Smooth muscle cell (in vitro differentiated cells): Measurements from ENCODE around the gene GPX5. TPM values are rescaled to one million over a fixed set of nuclear protein-coding genes. Genes with fewer than 3 reads are reported as not detected.

Experiments used
- DNase-seq: peaks from one replicate; lab custom pipeline; 2025; ENCODE audit not compliant: unreplicated experiment; lab: John Stamatoyannopoulos, UW
- H2AFZ ChIP-seq: fragments of 200-600 bp; sonication (generic); 2 replicates; pipeline ENCODE4 v1.6.0; 2016; ENCODE audit warnings: antibody characterized with exemption, low read depth, mild to moderate bottlenecking
- H3F3A ChIP-seq: fragments of 200-600 bp; sonication (generic); 2 replicates; pipeline ENCODE4 v1.6.0; 2017; ENCODE audit warnings: antibody characterized with exemption, low read depth
- H3K27ac ChIP-seq: fragments of 200-600 bp; sonication (generic); 2 replicates; pipeline ENCODE4 v1.5.1; 2016; ENCODE audit warnings: low read depth, mild to moderate bottlenecking
- H3K27me3 ChIP-seq: fragments of 200-600 bp; sonication (generic); 2 replicates; pipeline ENCODE4 v1.6.1; 2016; ENCODE audit warnings: low read depth, mild to moderate bottlenecking
- H3K36me3 ChIP-seq: fragments of 200-600 bp; sonication (generic); 2 replicates; pipeline ENCODE4 v1.5.1; 2016; ENCODE audit warnings: low read depth
- H3K4me1 ChIP-seq: fragments of 200-600 bp; sonication (generic); 2 replicates; pipeline ENCODE4 v1.5.1; 2016; ENCODE audit warnings: low read depth
- H3K4me2 ChIP-seq: fragments of 200-600 bp; sonication (generic); 2 replicates; pipeline ENCODE4 v1.6.0; 2016; ENCODE audit warnings: mild to moderate bottlenecking
- H3K4me3 ChIP-seq: fragments of 200-600 bp; sonication (generic); 2 replicates; pipeline ENCODE4 v1.5.1; 2016; ENCODE audit warnings: mild to moderate bottlenecking
- H3K79me2 ChIP-seq: fragments of 200-600 bp; sonication (generic); 2 replicates; pipeline ENCODE4 v1.6.0; 2016; ENCODE audit warnings: low read depth, mild to moderate bottlenecking
- H3K9ac ChIP-seq: fragments of 200-600 bp; sonication (generic); 2 replicates; pipeline ENCODE4 v1.6.0; 2016; ENCODE audit warnings: low read depth
- H3K9me3 ChIP-seq: fragments of 200-600 bp; sonication (generic); replicated peaks from 2 replicates; pipeline ENCODE4 v1.5.1; 2016; ENCODE audit warnings: low read depth
- H4K20me1 ChIP-seq: fragments of 200-600 bp; sonication (generic); 2 replicates; pipeline ENCODE4 v1.6.0; 2016; ENCODE audit warnings: low read depth
- CTCF ChIP-seq: fragments of 200-600 bp; sonication (generic); IDR thresholded peaks from 2 replicates; pipeline ENCODE4 v1.5.1; 2017; ENCODE audit warnings: borderline replicate concordance, mild to moderate bottlenecking, antibody characterized with exemption; ENCODE audit not compliant: insufficient read depth, poor library complexity, severe bottlenecking
- WGBS: methylation state at CpG from one replicate; pipeline ENCODE4 v1.1.7; 2016; ENCODE audit warnings: low lambda C conversion rate; 5-methylcytosine and 5-hydroxymethylcytosine counted together
- polyA plus RNA-seq: library from polyadenylated mRNA; unstranded; fragments of >200 nt; fragmentation: Nextera tagmentation; extraction: Ambion mirVana; gene quantifications from 2 replicates; pipeline ENCODE4 v1.2.1, GENCODE V29; 2016
- total RNA-seq: library from RNA; depleted of rRNA; stranded (reverse); fragments of >200 nt; gene quantifications from 2 replicates; pipeline ENCODE4 v1.2.3, GENCODE V29; 2014

The GPX5 gene
- total and polyA plus RNA-seq, 2 experiments from 2014 or later, result 9.5 to 12.8 TPM

GRCh38 chr6:28568515-28569108 is 42.9 kb downstream of the GPX5 start:
- H3K4me2 ChIP-seq, result no peak overlapping the region
- H3K4me3 ChIP-seq, result no peak overlapping the region
- H3K9ac ChIP-seq, result no peak overlapping the region
- H3K4me1 ChIP-seq, result peaks cover 7% of the 10 kb centered on the region
- WGBS, result 96% methylated on average over 4 of the region's 4 CpGs
- H3F3A ChIP-seq, result no peaks in the 10 kb centered on the region
- H2AFZ ChIP-seq, result no peak overlapping the region
- peaks cover 5% of the 10 kb centered on the region for H3K36me3 ChIP-seq
- no peak for DNase-seq
- no peaks in the 10 kb centered on the region for H3K9me3 ChIP-seq
- no peak for TF ChIP-seq CTCF
- no peaks in the 10 kb centered on the region for H4K20me1 ChIP-seq
- H3K27me3 ChIP-seq, result peaks cover 17% of the 10 kb centered on the region
- H3K79me2 ChIP-seq, result no peaks in the 10 kb centered on the region
- no peak overlapping the region for H3K27ac ChIP-seq

GRCh38 chr6:28569748-28570147 is 44.1 kb downstream of the GPX5 start:
- Histone ChIP-seq H4K20me1 (no peaks in the 10 kb centered on the region), H3K27ac (no peak overlapping the region), H3K4me1 (no peaks in the 10 kb centered on the region), H3K4me3 (no peak overlapping the region), H3K4me2 (no peak overlapping the region), H3K27me3 (peaks cover 6% of the 10 kb centered on the region), H3K9ac (no peak overlapping the region), H3F3A (no peaks in the 10 kb centered on the region), H3K36me3 (peaks cover 5% of the 10 kb centered on the region), H3K9me3 (no peaks in the 10 kb centered on the region), H3K79me2 (no peaks in the 10 kb centered on the region), H2AFZ (no peak overlapping the region)
- DNase-seq, result no peak
- no peak for TF ChIP-seq CTCF
- WGBS, result 69% methylated on average over 2 of the region's 2 CpGs

- H3K9me3 ChIP-seq, result no peaks in the 10 kb centered on the region
- no peaks in the 10 kb centered on the region for H4K20me1 ChIP-seq
- H3K4me3 ChIP-seq, result no peak overlapping the region
- H3K9ac ChIP-seq, result no peak overlapping the region
- H3K27ac ChIP-seq, result no peak overlapping the region
- TF ChIP-seq CTCF, result no peak
- H3K4me2 ChIP-seq, result no peak overlapping the region
- H3K27me3 ChIP-seq, result no peaks in the 10 kb centered on the region
- no peak for DNase-seq
- no peaks in the 10 kb centered on the region for H3K36me3 ChIP-seq
- H3K79me2 ChIP-seq, result no peaks in the 10 kb centered on the region
- H3F3A ChIP-seq, result no peaks in the 10 kb centered on the region
- peaks cover 8% of the 10 kb centered on the region for H3K4me1 ChIP-seq
- H2AFZ ChIP-seq, result no peak overlapping the region
Observed at GRCh38 chr6:28580475-28580874, 54.8 kb downstream of the GPX5 start.

DNA sequence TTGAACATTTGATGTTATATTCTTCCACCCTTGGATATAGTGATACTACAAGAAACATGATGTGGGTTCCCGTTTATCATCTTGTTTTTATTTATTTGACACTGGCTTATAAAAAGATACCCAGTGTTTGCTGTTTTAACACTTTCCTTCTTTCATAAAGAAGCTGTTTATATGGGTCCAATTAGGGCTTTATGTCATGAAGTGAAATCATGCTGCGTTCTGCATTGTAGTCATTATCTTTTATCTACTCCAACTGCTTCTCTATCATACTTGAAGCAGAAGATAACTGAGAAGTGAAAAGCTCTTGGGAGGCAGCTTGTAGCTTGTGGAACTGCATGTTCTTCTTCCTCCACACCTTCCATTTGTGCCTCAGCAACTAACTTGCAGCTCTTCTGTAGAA is 57.8 kb downstream of the GPX5 start:
- Histone ChIP-seq H4K20me1 (no peaks in the 10 kb centered on the region), H3K27ac (no peak overlapping the region), H3K9ac (no peak overlapping the region), H3K9me3 (no peaks in the 10 kb centered on the region), H3K4me1 (peaks cover 32% of the 10 kb centered on the region), H3K4me2 (no peak overlapping the region), H3K4me3 (no peak overlapping the region), H2AFZ (no peak overlapping the region), H3F3A (peaks cover 9% of the 10 kb centered on the region), H3K79me2 (no peaks in the 10 kb centered on the region), H3K36me3 (no peaks in the 10 kb centered on the region), H3K27me3 (no peaks in the 10 kb centered on the region)
- no peak for DNase-seq
- TF ChIP-seq CTCF, result no peak
- WGBS, result 61% methylated on average over 2 of the region's 2 CpGs

Other genes with a start within 250 kb of the GPX5 start
- 9.2 and 15.1 TPM in 2 replicates for gene PGBD1, start 244.3 kb upstream of the GPX5 start, total RNA-seq
- 8.1 and 9.7 TPM in 2 replicates for gene PGBD1, start 244.3 kb upstream of the GPX5 start, polyA plus RNA-seq
- gene ZSCAN31, start 189.7 kb upstream of the GPX5 start, total RNA-seq, result 1.5 and 1.9 TPM in 2 replicates
- 1.1 and 6.2 TPM in 2 replicates for gene ZSCAN31, start 189.7 kb upstream of the GPX5 start, polyA plus RNA-seq
- 5.2 and 7.9 TPM in 2 replicates for gene ZKSCAN3, start 175.9 kb upstream of the GPX5 start, total RNA-seq
- gene ZKSCAN3, start 175.9 kb upstream of the GPX5 start, polyA plus RNA-seq, result 1.7 and 3.6 TPM in 2 replicates
- gene ZSCAN12, start 126.1 kb upstream of the GPX5 start, total RNA-seq, result 6.6 and 6.8 TPM in 2 replicates
- 1.3 and 3.2 TPM in 2 replicates for gene ZSCAN12, start 126.1 kb upstream of the GPX5 start, polyA plus RNA-seq
- gene ZSCAN23, start 82.4 kb upstream of the GPX5 start, total RNA-seq, result 1.6 and 2.7 TPM in 2 replicates
- gene ZSCAN23, start 82.4 kb upstream of the GPX5 start, polyA plus RNA-seq, result 0.60 and 0.94 TPM in 2 replicates
- gene GPX6, start 10.1 kb upstream of the GPX5 start, total RNA-seq, result not detected in 2 replicates
- gene GPX6, start 10.1 kb upstream of the GPX5 start, polyA plus RNA-seq, result not detected in 2 replicates